HG03354 (cell line): ENCODE measurements around the gene TESPA1.
"Not testable (repeated sequence)": the region's sequence is repeated elsewhere in the genome, so short reads cannot be mapped to it uniquely, and the experiment has no call there.

Experiments
- ATAC-seq: cut with Tn5 transposase; IDR thresholded peaks from one replicate; pipeline ENCODE4 v1.9.1; 2021; ENCODE audit warnings: mild to moderate bottlenecking; ENCODE audit not compliant: unreplicated experiment, poor library complexity, severe bottlenecking

TESPA1 gene

DNA sequence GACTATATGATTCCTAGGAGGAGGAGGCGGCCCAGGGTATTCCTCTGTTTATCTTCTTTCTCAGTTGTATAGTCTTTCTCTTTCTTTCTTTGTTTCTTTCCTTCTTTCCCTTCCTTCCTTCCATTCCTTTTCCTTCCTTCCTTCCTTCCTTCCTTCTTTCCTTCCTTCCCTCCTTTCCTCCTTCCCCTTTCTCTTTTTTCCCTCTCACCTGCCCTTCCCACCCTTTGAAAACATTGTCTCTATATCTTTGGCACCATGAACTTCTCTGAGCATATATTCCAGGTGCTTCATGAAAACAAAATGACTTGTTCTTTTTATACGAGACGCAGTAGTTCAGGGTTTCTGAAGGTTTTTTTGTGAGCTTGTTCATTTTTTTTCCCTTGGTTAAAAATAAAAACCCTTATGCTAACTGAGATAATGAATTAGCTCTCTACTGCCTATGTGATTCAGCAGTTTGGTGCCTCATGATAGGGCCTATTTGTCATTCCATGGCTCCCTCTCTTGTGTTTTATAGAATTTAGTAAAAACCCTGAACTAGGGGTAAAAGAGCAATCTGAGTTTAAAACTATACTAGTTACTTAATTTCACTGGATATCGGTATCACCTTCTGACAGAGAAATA, 3.2 kb upstream of the TESPA1 start:
- ATAC-seq: no peak

DNA sequence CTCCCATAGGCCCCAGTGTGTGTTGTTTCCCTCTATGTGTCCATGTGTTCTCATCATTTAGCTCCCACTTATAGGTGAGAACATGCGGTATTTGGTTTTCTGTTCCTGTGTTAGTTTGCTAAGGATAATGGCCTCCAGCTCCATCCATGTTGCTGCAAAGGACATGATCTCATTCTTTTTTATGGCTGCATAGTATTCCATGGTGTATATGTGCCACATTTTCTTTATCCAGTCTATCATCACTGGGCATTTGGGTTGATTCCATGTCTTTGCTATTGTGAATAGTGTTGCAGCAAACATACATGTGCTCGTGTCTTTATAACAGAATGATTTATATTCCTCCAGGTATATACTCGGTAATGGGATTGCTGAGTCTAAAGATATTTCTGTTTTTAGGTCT, 2.2 kb upstream of the TESPA1 start:
- ATAC-seq: not testable (repeated sequence)

DNA sequence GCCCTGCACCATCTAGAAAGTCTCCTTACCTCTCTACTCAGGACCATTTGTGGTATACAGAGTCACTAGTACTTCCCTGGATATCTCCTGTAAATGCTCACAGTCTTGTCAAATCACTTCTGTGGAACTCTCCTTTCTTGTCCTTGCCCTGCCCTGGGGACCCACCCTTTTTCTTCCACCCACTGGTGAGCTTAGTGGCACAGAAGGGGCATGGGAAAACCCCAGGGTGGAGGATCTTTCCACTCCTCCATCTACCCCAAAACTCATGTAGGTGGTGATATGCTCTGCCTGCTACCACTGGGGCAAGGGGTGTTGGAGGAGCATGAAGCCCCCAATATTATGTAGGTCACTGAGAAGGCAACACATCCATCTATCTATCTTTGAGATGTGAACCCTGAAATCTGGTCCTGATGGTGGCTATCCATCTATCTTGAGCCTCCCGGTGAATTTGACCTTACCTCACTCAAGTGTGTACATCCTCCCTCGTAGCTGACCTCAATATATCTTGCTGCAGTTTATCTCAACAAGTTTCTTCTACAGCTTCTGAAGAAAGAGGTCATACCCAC, 943 bp downstream of the TESPA1 start:
- no peak for ATAC-seq

DNA sequence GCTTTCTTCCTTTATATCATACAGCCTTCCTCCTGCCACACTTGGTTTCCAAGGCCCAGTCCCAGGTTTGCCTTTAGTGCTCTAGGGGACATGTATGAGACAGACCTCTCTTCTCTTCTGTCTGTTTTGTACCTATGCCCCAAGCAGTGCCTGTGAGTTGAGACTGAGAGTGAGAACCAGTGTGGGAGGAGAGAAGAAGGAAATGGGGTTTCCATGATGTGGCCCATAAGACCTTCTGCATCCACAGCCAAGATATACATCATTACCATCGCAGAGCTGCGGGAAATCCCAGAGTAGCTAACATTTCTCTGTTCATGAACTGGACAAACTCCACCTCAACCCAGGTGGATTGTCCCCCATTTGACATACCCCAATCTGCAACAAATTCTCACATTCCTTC, 2.8 kb downstream of the TESPA1 start:
- ATAC-seq: no peak

DNA sequence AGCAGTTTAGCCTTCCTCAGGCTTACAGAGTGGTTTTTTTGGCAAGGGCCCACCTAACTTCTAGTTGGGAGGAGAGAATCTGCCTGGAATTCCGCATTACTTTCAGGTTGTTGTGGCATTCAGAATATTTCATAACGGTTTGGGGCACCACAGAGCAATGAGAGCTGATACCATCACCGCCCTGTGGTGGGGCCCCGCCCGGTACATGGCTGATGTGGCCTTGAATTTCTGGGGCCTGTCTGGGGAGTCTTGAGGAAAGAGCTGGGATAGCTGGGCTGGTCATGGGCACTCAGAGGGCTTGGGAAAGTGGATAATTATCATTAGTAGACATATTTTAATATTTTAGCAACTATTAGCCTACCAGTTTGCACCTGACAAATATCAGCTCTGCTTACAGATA, 4.2 kb downstream of the TESPA1 start:
- no peak for ATAC-seq

DNA sequence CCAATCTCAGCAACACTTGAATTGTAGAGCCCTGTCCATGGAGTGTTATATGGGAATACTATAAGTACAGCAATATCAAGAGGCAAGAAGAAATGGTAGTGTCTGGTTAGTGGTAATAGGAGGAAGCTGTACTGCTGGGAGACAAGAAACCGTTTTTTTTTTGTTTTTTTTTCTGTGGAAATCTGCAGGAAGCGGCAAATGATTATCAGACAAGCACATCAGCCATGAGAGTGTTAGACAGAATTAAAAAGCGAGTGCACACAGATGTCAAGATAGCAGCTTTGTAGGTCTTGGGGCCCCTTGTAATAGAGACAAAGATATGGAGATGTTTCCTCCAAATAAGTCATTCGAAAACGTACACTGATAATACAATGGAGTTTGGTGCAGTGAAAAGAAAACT, 6.7 kb downstream of the TESPA1 start:
- no peak for ATAC-seq

DNA sequence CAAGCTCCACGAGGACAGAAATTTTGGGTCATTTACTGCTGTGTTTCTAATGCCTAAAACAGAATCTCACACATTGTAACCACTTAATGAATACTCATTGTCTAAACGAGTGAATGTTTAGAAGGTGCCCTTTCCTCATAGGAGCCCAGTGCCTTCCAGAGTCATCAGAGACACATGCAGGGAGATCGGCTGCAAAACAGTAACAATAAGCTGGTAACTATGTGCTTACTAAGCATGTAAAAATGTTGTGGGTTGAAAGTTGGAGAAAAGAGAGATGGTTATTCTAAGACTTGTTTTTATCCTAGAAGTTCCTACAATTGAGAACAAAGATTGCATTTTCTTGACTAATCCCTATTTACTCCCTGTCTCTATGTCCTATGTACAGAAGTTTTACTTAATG, 7.4 kb downstream of the TESPA1 start:
- ATAC-seq: no peak

DNA sequence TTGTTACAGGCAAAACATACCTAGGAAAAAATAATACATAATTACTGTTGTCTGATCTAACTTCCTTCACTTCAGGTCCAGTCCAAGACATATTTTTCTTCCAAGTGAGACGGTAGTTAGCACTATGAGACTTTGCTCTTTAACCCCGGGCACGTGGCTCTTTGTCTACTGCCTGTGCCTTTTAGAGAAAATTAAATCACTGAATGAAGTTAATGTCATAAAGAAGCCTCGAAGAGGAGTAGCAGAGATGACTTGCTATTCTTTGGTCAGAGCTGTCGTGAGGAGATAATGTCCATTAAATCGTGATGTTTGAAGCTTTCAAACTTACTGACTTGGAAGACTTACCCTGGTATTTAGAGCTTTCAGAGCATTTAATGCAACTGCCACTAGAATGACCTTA, 8.7 kb downstream of the TESPA1 start:
- ATAC-seq: no peak

DNA sequence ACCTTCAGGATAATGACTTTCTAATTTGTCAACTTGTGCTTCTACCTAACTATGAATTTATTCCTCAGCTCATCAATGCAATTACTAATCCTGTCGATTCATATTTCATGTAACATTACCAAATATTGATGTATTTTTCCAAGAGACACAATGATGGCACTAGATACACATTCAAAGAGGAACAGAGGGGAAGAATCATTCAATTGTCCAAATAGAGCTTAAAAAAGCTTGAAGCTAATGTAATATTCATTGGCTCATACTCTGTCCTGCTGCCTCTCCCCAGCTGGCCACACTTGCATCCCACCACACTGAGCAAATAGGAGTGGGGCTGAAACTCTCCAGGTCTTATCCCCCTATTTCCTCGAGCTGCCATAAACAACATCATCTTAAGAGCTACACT, 9.3 kb downstream of the TESPA1 start:
- ATAC-seq: no peak

DNA sequence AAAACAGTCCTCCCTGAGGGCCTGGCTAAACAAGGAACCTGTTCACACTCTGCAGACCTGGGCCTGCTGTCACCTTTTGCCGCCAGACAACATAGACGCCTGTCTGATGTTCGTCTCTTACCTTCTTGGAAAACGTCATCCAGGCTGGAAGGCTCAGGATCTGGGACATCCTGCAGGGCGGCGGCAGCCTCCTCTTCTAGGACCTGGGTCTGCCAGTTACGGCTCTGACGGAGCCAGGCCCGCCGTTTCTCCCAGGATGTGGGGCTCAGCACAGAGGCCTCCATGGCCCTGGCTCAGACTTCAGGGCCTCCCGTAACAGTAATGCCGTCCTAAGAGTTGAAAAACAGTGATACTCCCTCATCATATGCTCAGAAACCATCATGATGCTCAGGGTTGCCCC, 10.3 kb downstream of the TESPA1 start:
- no peak for ATAC-seq

DNA sequence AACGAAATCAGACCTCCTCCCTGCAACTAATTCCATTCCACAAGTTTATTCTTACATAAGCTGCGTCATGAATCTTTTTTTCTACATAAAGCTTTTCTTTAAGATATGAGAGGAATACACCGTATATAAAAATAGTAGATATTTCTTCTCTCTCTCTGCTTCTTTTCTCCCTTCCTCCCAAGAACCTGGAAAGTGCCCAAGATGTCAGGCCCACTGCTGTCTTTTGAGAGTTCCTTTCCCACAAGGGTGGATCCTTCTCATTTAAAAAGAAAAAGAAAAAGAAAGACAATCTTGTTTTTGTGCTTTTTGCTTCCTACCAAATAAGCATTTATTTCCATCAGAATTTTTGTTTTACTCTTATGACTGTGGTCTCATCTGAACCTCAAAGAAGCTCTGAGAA, 11.0 kb downstream of the TESPA1 start:
- no peak for ATAC-seq

DNA sequence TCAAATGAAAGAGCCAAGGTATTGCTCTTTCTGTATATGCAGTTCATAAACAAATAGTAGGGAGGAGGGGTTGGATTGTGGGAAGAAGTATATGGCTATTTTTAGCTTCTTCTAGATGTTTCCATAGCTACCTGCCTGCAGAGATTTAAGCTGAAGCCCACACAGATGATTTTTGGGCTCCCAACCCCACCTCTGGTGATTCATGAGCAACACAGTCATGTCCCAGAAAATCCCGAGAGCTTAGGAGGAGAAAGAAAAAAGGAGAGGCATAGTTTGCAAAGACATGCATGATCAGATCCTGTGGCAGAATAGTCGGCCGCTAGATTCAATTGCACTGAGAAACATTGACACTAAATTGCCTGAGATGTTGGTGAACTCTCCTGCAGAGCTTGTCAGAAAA, 13.8 kb downstream of the TESPA1 start:
- no peak for ATAC-seq

DNA sequence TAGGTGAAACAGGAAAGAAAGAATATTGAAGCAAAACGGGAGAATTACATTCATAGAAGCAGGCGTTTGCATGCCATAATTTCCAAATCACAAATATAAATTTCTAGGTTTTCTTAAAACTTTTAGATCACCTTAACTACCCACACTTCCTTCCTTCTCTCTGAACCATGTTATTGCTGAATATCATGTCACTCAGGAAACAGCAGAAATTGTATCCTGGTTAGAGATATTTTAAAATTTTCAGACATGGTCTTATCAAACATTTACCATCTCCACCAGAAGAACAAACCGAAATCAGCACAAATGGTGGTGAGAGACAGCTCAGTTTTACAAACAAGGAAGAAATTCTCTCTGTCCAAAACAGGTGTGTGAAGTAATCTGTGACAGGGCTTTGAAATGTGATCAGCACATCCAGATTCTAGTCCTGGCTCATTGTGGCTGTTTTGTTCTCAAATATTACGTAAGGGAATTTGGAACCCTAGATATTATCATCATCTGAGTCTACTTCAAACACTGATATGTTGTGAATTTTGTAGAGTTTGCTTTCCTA, 16.3 kb downstream of the TESPA1 start:
- ATAC-seq: no peak

DNA sequence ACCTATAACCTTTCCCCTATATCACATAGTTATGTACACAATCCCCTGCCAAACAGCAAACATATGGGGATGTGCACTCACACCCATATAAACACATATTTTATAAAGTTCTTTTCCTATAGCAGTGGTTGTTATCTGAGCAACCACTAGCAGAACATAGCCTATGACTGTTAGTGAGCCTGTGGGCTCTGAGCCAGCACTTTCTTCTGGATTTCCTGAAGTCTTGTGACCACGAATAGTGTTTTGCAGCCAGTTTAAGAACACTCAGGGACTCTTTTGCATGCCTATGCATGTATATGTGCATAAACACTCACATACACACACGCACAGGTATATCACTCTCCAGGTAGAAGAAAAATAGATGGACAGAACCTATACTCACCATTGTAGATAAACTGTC, 17.1 kb downstream of the TESPA1 start:
- no peak for ATAC-seq

DNA sequence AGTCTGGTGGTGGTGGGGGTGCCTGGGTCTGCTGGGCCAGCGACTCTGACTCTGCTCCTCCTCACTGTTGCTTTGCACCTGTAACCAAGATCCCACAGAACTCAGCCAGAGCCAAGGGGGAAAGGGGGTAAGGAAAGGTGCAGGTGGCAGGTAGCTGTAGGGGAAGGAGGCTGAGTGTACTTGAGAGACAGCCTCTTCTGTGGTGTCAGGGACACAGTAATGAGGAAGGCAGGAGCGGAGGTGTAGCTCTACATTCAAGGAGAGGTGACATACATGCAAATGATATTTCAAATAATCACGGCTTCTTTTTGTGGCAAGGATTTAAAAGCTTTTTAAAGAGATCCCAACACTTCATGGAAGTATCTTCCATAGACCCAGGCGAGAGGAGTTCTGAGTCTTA, 23.4 kb downstream of the TESPA1 start:
- no peak for ATAC-seq

DNA sequence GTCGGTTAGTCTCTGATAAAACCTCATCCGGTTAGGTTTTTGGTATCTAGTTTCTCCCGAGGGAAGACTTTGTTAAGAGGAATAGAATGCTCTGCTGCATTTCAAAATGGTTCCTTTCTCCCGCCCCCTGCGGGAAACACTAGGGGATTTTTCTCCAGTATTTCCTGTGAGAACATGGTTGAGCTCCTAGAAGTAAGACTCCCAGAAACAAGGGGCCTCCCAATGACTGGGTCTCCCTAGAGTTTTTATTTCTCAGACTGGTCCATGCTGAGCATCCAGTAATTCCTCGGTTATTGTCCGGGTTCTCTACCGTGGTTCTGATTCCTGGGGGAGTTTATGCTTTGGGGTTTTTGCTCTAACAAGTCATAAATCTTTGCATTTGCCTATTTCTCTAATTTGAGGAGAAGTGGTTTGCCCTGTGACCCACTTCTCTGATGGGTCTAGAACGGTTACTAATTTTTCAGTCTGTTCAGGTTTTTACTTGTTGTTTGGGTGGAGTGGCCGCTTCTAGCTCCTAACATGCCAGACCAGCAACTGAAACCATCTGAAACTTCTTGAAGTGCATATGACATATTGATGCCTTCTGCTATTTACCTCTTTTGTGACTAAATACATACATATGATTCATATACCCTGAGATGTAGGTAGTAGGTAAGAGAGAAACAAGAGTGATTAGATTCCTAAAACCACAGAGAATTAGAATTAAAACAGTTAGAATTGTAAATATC, 25.1 kb downstream of the TESPA1 start:
- peak; percentile 71 for ATAC-seq

DNA sequence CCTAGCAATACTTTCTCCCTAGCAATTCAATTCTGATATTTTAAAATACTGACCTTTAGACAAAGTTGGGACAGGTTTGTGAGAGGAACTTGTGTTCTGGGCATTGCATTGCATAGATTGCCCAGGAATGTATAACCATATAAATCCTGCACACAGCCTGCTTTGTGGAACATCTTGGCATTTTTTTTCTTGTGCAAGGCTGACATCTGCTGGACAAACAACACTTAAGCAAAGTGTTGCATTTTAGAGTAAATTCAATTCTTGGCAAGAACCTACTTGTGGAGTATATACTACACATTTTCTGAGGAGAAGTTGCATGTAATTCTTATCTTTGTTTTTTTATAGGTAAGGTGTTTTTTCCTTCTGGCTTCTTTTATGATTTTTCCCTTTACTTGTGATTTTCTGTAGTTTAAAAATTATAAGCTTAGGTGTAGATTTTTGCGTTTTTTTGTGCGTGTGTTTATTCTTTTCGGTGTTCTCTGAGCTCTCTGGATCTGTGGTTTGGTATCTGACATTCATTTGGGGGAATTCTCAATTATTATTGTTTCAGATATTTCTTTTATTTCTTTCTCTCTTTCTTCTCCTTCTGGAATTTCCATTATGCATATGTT, 26.4 kb downstream of the TESPA1 start:
- ATAC-seq: peak; percentile 51

DNA sequence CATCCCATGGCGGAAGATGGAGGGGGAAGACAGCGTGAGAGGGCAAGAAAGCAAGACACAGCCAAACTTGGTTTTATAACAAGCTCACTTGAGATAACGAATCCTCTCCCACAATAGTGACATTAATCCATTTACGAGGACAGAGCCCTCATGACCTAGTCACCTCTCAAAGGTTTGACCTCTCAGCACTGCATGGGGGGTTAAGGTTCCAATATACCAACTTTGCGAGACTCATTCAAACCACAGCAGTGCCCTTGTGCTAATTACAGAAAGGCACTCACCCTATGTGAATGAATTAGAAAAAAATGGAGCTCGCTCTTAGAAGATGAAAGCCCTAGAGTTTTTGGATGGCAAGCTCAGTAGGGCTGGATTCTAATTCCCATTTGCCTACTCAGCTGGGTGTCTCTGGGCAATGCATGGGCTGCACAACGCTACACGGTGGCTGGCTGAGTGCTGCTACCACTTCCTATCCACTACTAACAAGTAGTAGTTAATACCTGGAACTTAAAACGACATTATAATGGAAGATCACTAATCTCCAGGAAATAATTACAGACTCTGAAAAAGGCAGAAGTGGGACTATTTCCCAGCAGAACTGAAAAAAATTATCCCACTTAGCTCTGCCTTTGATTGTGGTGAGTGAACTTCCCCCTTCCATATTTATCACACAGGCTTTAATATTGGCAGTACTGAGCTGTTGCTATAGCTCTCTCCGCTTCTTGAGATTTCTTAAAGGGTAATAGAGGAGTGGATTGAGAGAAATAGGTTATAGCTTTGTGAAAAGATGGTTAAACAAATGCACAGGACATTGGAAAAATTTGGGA, 27.5 kb downstream of the TESPA1 start:
- ATAC-seq: no peak

DNA sequence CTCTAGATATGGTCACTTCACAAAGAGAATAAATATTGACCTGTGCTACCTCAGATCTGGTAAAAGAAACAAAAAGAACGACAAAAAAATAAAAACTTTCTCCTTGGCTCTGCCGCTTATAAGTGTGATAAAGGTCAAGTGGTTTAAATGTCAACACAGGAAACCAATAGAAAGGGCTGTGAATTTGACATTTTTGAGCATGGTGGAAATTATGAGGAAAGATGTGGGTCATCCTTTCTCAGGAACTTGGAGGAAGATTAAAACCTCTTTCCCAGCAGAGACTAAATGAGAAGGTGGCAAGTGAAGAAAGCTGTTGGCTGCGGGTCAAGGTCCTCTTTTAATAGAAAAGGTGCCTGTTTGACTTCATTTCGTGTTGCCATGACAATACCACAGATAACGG, 28.2 kb downstream of the TESPA1 start:
- ATAC-seq: no peak

DNA sequence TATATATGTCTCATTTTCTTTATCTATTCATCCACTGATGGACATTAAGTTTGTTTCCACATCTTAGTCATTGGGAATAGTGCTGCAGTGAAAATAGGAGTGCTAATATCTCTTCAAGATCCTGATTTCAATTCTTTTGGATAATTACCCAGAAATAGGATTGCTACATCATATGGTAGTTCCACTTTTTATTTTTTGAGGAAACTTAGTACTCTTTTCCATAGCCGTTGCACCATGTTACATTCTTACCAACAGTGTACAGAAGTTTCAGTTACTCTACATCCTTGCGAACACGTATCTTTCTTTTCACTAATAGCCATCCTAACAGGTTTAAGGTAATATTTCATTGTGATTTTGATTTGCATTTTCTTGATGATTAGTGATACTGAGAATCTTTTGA, 29.8 kb downstream of the TESPA1 start:
- no peak for ATAC-seq
